NT2/D1 (cell line): ENCODE measurements around the gene FAM120A.

Experiments used
- SUZ12 ChIP-seq: IDR thresholded peaks from 2 replicates; pipeline ENCODE4 v1.6.1; 2011; ENCODE audit not compliant: insufficient read length, insufficient read depth; ENCODE audit errors: extremely low read depth
- YY1 ChIP-seq: IDR thresholded peaks from 2 replicates; pipeline ENCODE4 v1.6.1; 2011; ENCODE audit not compliant: insufficient read length, insufficient read depth
- ZNF274 ChIP-seq: IDR thresholded peaks from 2 replicates; pipeline ENCODE4 v1.6.1; 2011; ENCODE audit warnings: mild to moderate bottlenecking, low read depth, low read length

DNA sequence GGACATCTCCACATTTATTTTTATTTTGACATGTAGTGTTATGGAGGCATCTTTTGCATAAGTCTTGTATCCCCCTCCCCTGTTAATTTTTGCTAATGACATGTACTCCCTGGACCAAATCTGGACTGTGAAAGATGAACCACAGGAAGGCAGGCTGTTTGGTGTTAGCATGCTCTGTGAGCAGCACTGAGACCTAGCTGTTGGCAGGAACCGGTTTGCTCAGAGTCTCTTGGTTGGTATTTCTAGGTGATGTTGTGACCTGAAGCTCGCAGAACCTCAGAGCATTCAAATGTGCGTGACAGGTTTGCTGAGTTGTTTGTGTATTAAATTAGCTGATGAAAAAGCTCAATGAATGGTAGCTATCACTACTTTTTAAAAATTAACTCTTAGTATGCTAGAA lies 71.3 kb downstream of the FAM120A start:
- TF ChIP-seq ZNF274, result no peak
- no peak for TF ChIP-seq SUZ12
- no peak for TF ChIP-seq YY1
